Endothelial cell of umbilical vein (primary cell): ENCODE results near the gene JMJD8. TPM values are rescaled to one million over a fixed set of nuclear protein-coding genes. Genes with fewer than 3 reads are reported as not detected.

Experiments used
- BruUV-seq: library from RNA; stranded (reverse); fragments of 400-500 nt; replicated peaks from 2 replicates; lab custom pipeline; 2021; lab: Mats Ljungman, UMichigan
- CTCF ChIA-PET: fragments of 300-600, 350-600 bp; sonication (Branson Sonifier 250); formaldehyde crosslinking; loops from one replicate; lab custom pipeline; 2021; ENCODE audit warnings: antibody characterized with exemption, inconsistent platforms; lab: Charles Lee
- POLR2A ChIA-PET: fragments of 300-600, 350-600 bp; sonication (Branson Sonifier 250); formaldehyde crosslinking; loops from one replicate; lab custom pipeline; 2021; ENCODE audit warnings: antibody characterized with exemption, inconsistent platforms; lab: Charles Lee
- DNase-seq: peaks from one replicate; pipeline ENCODE4 v3.0.0-alpha.2; 2011; ENCODE audit warnings: low read depth, low spot score
- FAIRE-seq: peaks from 2 replicates; lab custom pipeline; 2011; peaks lifted over from hg19 to GRCh38; lab: Jason Lieb, UNC
- H2AFZ ChIP-seq: 2 replicates; pipeline ENCODE4 v1.6.0; 2012; ENCODE audit warnings: low read depth, low read length, control low read depth, inconsistent platforms
- H3K27ac ChIP-seq: 2 replicates; pipeline ENCODE4 v1.5.1; 2011; ENCODE audit warnings: low read depth, mild to moderate bottlenecking, control low read depth, low read length, moderate library complexity; ENCODE audit not compliant: insufficient read depth
- H3K27me3 ChIP-seq, 2 experiments: 2 replicates each; pipeline versions ENCODE4 v1.6.0 to v1.6.1; 2011; ENCODE audit warnings: low read length in 2 of 2, mixed read lengths in 1 of 2; ENCODE audit not compliant: control insufficient read depth in 2 of 2, insufficient read depth in 2 of 2
- H3K36me3 ChIP-seq, 2 experiments: 2 replicates in 1 of 2; 3 replicates in 1 of 2; pipeline ENCODE4 v1.5.1; 2011; ENCODE audit warnings: low read length in 2 of 2, mild to moderate bottlenecking in 1 of 2, moderate library complexity in 1 of 2; ENCODE audit not compliant: control insufficient read depth in 2 of 2, insufficient read depth in 2 of 2; ENCODE audit errors: extremely low read depth in 1 of 2
- H3K4me1 ChIP-seq: 3 replicates; pipeline ENCODE4 v1.5.1; 2011; ENCODE audit warnings: mild to moderate bottlenecking, low read length; ENCODE audit not compliant: control insufficient read depth, insufficient read depth; ENCODE audit errors: extremely low read depth
- H3K4me2 ChIP-seq: 2 replicates; pipeline ENCODE4 v1.6.1; 2011; ENCODE audit warnings: low read length, control low read depth, mixed read lengths; ENCODE audit not compliant: insufficient read depth
- H3K4me3 ChIP-seq, 3 experiments: fragments of 200-600 bp in 1 of 3; sonication (generic), shearing (Covaris generic) in 1 of 3; replicated peaks in 1 of 3; 2 replicates each; pipeline ENCODE4 v1.5.1; 2011 to 2016; ENCODE audit warnings: control low read depth in 3 of 3, low read length in 3 of 3, mild to moderate bottlenecking in 2 of 3, inconsistent platforms in 1 of 3, low read depth in 1 of 3, moderate library complexity in 1 of 3; ENCODE audit not compliant: insufficient read depth in 1 of 3
- H3K79me2 ChIP-seq: 2 replicates; pipeline ENCODE4 v1.6.0; 2012; ENCODE audit warnings: low read length, inconsistent platforms; ENCODE audit not compliant: control insufficient read depth, insufficient read depth
- H3K9ac ChIP-seq: replicated peaks from 2 replicates; pipeline ENCODE3; 2011; ENCODE audit warnings: low read length, control low read depth; ENCODE audit not compliant: insufficient read depth; ENCODE audit errors: extremely low read depth
- H3K9me1 ChIP-seq: replicated peaks from 3 replicates; pipeline ENCODE4 v1.6.0; 2011; ENCODE audit warnings: mild to moderate bottlenecking, low read length; ENCODE audit not compliant: control insufficient read depth, insufficient read depth; ENCODE audit errors: extremely low read depth
- H3K9me3 ChIP-seq: replicated peaks from 2 replicates; pipeline ENCODE4 v1.5.1; 2012; ENCODE audit warnings: low read length, inconsistent platforms; ENCODE audit not compliant: control insufficient read depth, insufficient read depth
- H4K20me1 ChIP-seq: replicated peaks from 2 replicates; pipeline ENCODE3; 2011; ENCODE audit warnings: mild to moderate bottlenecking, low read length; ENCODE audit not compliant: control insufficient read depth, insufficient read depth; ENCODE audit errors: extremely low read depth
- EZH2 ChIP-seq: IDR thresholded peaks from 2 replicates; pipeline ENCODE4 v1.6.1; 2012; ENCODE audit warnings: borderline replicate concordance, low read depth, mild to moderate bottlenecking, moderate library complexity, low read length, inconsistent platforms; ENCODE audit not compliant: severe bottlenecking
- FOS ChIP-seq: IDR thresholded peaks from 2 replicates; pipeline ENCODE4 v1.6.1; 2011; ENCODE audit warnings: mild to moderate bottlenecking, low read length, moderate library complexity, borderline replicate concordance; ENCODE audit not compliant: insufficient read depth
- GATA2 ChIP-seq: IDR thresholded peaks from 2 replicates; pipeline ENCODE4 v1.7.0; 2011; ENCODE audit warnings: low read depth, mild to moderate bottlenecking, moderate library complexity, mixed read lengths, low read length; ENCODE audit not compliant: insufficient read length, insufficient read depth
- JUN ChIP-seq: IDR thresholded peaks from 2 replicates; pipeline ENCODE4 v1.6.1; 2011; ENCODE audit warnings: borderline replicate concordance, low read depth; ENCODE audit not compliant: insufficient read length, insufficient read depth
- MAX ChIP-seq: IDR thresholded peaks from 2 replicates; pipeline ENCODE4 v1.6.1; 2011; ENCODE audit not compliant: insufficient read depth, insufficient read length
- MYC ChIP-seq: IDR thresholded peaks from one replicate; pipeline ENCODE4 v1.6.1; 2011; ENCODE audit warnings: mild to moderate bottlenecking, low read depth, low read length
- POLR2A ChIP-seq: IDR thresholded peaks from 2 replicates; pipeline ENCODE4 v1.6.1; 2012; ENCODE audit warnings: low read depth, mild to moderate bottlenecking, control low read depth, low read length
- POLR2AphosphoS5 ChIP-seq: IDR thresholded peaks from 2 replicates; pipeline ENCODE4 v1.6.1; 2012; ENCODE audit warnings: low read depth, mild to moderate bottlenecking, control low read depth, low read length, moderate library complexity; ENCODE audit not compliant: insufficient read depth
- dilution Hi-C: fragments of 300-500 bp; cut with MboI; formaldehyde crosslinking; loops from one replicate; pipeline ENCODE4 v1.15.0; 2019; ENCODE audit warnings: low sequenced_read_pairs; ENCODE audit not compliant: extremely low pct_ligation_motif_present
- intact Hi-C: fragments of 100-400 bp; cut with micrococcal nuclease; formaldehyde crosslinking; loops from one replicate; pipeline ENCODE4 v1.10.0; 2022
- polyA plus RNA-seq, 4 experiments: library from polyadenylated mRNA; depleted of rRNA in 3 of 4; stranded (reverse) in 3 of 4; unstranded in 1 of 4; fragments of >200 nt; gene quantifications; 2 replicates each; pipeline versions ENCODE4 v1.2.1 to v1.2.3, GENCODE V29; 2011 to 2012; ENCODE audit warnings: missing spikeins in 1 of 4
- total RNA-seq: library from RNA; stranded (reverse); gene quantifications from 2 replicates; pipeline ENCODE4 v1.2.3, GENCODE V29; 2021
- TF ChIP-seq, protein P1 (sequence below), 2 donors: IDR thresholded peaks; 1 replicate in 1 of 2; 2 replicates in 1 of 2; pipeline ENCODE4 v1.5.1; 2011; ENCODE audit warnings: low read length in 2 of 2, mild to moderate bottlenecking in 2 of 2, moderate library complexity in 2 of 2, control low read depth in 1 of 2, inconsistent platforms in 1 of 2, low read depth in 1 of 2; ENCODE audit not compliant: insufficient read depth in 1 of 2; ENCODE audit errors: extremely low read depth in 1 of 2

The JMJD8 gene
- total and polyA plus RNA-seq, 2 donors (not counting 3 experiments of a cell fraction or from before 2014, with no cell fraction given): 55.1 to 102 TPM

GRCh38 chr16:659618-660017 lies 24.5 kb downstream of the JMJD8 start:
- TF ChIP-seq FOS (no peak), EZH2 (no peak), MAX (no peak), GATA2 (no peak), JUN (no peak), POLR2A (no peak), POLR2AphosphoS5 (no peak), MYC (no peak)
- TF ChIP-seq, protein P1, sequence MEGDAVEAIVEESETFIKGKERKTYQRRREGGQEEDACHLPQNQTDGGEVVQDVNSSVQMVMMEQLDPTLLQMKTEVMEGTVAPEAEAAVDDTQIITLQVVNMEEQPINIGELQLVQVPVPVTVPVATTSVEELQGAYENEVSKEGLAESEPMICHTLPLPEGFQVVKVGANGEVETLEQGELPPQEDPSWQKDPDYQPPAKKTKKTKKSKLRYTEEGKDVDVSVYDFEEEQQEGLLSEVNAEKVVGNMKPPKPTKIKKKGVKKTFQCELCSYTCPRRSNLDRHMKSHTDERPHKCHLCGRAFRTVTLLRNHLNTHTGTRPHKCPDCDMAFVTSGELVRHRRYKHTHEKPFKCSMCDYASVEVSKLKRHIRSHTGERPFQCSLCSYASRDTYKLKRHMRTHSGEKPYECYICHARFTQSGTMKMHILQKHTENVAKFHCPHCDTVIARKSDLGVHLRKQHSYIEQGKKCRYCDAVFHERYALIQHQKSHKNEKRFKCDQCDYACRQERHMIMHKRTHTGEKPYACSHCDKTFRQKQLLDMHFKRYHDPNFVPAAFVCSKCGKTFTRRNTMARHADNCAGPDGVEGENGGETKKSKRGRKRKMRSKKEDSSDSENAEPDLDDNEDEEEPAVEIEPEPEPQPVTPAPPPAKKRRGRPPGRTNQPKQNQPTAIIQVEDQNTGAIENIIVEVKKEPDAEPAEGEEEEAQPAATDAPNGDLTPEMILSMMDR (IDR thresholded peaks at IDR 0.05; ENCODE audit: extremely low read depth in 1 of 2, insufficient read depth in 1 of 2, low read depth in 1 of 2, low read length in 2 of 2): no peak
- no peaks in the 10 kb centered on the region for H3K79me2 ChIP-seq
- dilution Hi-C loops (no loop called here), intact Hi-C loops (loop anchor here (1.0 kb wide), 5 partner anchors 10 to 267 kb away; partner anchors contain the start of gene WDR90)
- no TSS peak for BruUV-seq
- CTCF ChIA-PET: interaction anchor here (0.9 to 1.9 kb wide), 8 partner anchors 10 to 81 kb away, joined by 3 to 11 read pairs (median 4); partner anchors contain the start of genes METTL26, RHBDL1 and WDR90
- FAIRE-seq (no peak), DNase-seq (no peak)
- H3K9ac ChIP-seq: no peak overlapping the region
- POLR2A ChIA-PET: no interaction called here
- H3K36me3 ChIP-seq: peaks cover 0 to 3% of the 10 kb centered on the region in 2 experiments
- H3K27me3 ChIP-seq: no peaks in the 10 kb centered on the region
- no peaks in the 10 kb centered on the region for H3K4me1 ChIP-seq
- H3K27ac ChIP-seq: no peak overlapping the region
- no peaks in the 10 kb centered on the region for H4K20me1 ChIP-seq
- no peak overlapping the region for H2AFZ ChIP-seq
- H3K9me1 ChIP-seq: no peaks in the 10 kb centered on the region
- H3K4me2 ChIP-seq: no peak overlapping the region
- H3K4me3 ChIP-seq: no peak overlapping the region
- H3K9me3 ChIP-seq: no peaks in the 10 kb centered on the region
